ENCODE data around the gene TOMM34.

TOMM34 gene

GRCh38 chr20:44961870-44962267, 1.7 kb upstream of the TOMM34 start:
- no peak for DNase-seq

GRCh38 chr20:44961011-44961869, 1.0 kb upstream of the TOMM34 start:
- no peak for DNase-seq

GRCh38 chr20:44959638-44960102, 527 bp downstream of the TOMM34 start:
- no peak for DNase-seq

- DNase-seq, result peak; percentile 15
Measured at GRCh38 chr20:44959082-44959637, 1.0 kb downstream of the TOMM34 start.

GRCh38 chr20:44958276-44958675, 1.9 kb downstream of the TOMM34 start:
- no peak for DNase-seq

- no peak for DNase-seq
Measured at GRCh38 chr20:44956410-44956809, 3.8 kb downstream of the TOMM34 start.

DNA sequence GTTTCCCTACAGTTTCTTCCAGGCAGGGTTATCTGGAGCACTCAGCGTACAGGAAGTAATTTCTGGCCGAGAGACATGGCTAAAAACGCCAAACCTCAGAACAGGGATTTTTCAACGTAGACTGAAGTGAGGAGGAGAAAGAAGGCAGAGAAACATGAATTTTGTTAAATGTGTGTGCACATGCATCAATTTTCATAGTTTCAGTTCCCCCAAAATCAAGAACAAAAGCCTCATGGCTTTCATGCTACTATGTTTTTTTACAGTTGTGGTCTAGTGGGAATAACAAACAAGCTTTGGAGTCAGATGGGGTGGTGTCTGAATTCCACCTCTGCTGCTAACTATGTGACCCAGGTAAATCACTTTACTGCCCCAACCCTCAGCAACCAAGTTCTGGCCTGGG, 4.9 kb downstream of the TOMM34 start:
- no peak for DNase-seq

DNA sequence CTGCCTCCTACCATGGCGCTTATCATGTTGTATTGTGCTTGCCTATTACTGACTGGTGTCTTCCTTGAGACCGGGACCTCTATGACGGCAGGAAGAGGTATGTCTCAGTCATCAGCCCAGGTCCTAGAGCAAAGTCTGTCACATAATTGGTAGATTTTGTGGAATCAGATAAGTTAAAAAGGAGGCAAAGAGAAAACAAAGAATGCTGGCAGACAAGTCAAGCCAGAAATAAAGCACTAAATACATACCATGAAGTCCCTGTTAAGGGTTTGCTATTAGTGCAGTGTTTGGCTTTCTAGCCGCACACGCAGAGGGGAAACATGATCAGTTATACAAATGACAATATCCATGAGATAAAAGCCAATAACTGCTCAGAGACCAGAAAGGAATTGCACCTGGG, 6.0 kb downstream of the TOMM34 start:
- no peak for DNase-seq

DNA sequence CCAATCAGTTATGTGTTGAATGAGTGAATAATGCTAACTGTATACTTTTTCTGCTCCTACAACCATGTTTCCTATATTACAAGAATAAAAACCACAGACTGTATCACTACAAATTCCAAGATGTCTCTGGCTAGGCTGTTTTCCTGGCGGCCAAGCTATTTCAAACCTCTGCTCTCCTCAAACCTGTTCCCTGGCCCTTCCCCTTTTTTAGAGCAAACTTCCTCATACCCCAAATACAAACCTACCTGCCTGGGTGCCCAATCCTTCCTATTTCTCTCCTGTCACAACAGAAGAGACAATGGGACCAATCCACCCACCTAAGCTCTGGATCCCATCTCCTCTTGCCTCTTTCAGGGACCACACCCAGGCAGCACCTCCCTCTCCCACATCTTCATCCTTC, 7.5 kb downstream of the TOMM34 start:
- no peak for DNase-seq

DNA sequence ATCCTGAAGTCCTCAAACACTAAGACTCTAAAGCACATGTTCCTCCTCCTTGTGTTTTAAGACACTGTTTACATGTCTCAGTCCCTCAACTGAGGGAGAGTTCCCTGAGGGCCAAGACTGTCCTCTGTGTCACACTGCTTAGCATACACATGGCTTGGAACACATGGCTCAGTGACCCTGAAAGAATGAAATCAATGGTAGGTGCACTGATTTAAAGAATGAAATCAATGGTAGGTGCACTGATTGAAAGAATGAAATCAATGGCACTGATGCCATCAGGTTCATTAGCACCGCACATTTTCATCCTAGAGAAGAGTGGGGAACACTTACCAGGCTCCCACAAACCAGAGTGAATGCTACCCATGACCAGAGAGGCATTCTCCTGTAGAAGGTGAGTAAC, 9.8 kb downstream of the TOMM34 start:
- DNase-seq, result no peak

DNA sequence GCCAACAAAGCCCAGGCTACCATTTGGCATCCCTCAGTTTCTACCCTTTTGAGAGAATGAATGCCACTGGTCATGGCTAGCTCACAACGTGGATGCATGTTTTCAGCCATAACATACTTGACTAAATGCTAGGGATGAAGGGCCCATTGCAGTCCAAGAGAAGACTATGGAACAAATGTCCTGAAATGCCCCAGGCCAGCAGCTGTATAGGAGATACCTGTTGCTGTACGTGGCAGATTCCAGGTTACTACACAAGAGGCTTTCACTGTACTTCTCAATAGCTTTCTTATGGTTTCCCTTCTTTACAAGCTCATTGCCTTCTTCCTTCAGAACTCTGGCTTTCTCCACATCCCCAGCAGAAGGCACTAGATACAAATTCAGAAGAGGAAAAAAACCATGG, 11.7 kb downstream of the TOMM34 start:
- DNase-seq, result no peak

DNA sequence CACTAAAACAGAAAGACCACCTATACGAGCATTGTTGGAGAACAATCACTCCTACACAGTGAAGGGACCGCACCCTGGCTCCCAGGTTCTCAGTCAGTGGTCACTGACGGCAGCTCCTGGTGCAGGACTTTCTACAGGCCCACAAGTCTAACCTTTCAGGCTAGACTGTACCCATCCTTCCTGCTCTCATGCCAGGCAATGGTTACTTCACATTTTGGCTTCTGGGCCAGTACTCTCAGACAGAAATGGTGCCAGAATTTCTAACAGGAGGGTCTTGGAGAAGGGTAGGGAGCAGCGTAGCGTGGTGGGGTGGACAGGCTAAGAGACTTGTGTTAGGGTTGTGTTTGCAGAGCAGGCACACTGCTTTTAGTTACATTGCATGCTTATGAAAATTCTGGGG, 12.1 kb downstream of the TOMM34 start:
- DNase-seq, result no peak

DNA sequence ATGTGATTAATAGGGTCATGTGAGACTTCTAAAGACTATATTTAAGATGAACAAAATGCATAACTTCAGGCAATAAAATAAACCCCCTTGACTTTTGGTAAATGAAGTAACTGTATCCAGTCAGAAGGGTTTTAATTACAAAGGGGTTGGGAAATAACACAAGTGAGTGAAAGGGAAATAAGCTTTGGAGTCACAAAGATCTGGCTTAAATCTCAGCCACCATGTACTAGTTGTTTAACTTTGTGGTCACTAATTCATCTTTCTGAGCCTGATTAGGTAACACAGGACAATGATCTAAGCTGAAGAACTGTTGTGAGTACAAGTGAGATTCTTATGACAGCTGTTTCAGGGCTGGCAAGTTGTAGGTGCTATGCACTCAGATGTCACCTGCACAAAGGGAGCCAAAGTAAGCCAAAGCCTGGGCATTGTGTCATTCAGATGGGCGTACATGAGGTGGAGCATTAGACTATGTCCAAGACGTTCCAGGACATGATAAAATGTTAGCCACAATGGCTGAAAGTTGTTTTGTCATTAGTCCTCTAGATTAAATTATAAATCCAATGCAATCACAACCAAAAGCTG, 13.8 kb downstream of the TOMM34 start:
- no peak for DNase-seq

DNA sequence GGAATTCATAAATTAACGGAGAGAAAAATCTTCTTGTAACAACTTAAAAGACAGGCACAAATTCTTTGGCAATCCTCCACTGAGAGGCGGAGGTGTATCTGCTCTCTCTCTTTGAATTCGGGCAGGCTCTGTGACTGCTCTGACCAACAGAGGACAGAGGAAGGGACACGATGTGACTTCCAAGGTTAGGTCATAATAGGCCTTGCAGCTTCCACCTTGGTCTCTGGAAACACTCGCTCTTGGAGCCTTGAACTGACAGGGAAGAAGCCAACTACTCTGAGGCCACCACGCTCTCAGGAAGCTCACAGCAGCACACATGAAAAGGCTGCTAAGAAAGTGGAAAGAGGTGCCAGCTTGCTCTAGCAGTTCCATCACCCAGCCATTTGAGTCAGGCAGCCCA, 14.9 kb downstream of the TOMM34 start:
- no peak for DNase-seq

- DNase-seq, result no peak
Measured at GRCh38 chr20:44943828-44944227, 16.4 kb downstream of the TOMM34 start.

DNA sequence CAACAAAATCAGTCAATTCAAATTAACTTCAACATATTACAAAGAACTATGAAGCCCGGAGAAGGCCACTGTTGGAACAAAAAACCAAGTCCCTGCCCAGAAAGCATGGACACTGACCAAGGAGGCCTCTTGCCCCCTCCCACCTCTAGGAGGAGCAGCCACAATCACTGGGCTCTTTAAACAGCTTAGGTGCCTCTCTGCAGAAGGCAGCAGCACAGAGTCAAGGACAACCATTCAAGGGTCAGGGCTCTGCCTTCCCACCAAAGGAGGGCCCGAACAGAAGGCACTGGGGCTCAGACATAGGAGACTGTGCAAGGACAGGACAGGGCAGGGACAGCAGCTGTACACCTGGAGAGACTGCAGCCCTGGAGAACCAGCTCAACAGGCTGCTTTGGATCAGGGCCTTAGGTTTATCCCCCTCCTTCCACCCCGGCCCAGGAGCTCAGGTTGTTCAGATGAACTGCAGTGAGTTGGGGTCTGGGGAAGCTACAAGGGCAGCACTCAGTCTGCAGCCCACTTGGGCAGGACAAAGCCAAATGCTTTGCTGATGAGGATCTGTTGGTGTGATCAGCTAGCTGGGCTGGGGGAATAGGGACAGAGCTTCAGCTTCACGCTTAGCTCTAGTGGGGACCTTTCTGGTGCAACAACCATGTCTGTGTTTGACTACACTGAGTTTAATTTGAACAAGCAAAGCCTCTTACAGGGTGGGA, 17.8 kb downstream of the TOMM34 start:
- no peak for DNase-seq

GRCh38 chr20:44941120-44941691, 19.0 kb downstream of the TOMM34 start:
- DNase-seq, result no peak

GRCh38 chr20:44938637-44939036, 21.6 kb downstream of the TOMM34 start:
- no peak for DNase-seq

- no peak for DNase-seq
Measured at GRCh38 chr20:44936510-44936909, 23.7 kb downstream of the TOMM34 start.

- DNase-seq, result no peak
Measured at GRCh38 chr20:44932916-44933315, 27.3 kb downstream of the TOMM34 start.

DNA sequence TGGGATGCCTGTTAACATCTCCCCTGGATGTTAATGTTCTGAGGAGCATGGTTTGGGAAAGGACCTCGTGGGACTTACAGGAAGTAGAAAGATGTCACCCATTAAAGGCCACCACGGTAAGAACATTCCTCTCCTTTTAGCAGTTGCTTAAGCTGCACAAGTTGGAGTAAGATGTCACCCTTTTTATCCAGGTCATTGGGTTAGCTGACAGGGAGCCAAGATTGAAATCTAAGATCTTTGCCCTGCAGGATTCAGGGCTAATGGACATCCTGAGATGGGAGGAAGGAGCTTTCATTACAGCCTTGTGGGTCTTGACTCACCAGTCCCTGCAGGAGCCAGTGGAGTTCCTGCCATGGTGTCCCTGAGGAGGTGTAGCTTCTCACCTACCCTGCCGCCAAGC, 28.3 kb downstream of the TOMM34 start:
- DNase-seq, result no peak

- no peak for DNase-seq
Measured at GRCh38 chr20:44930517-44931168, 29.6 kb downstream of the TOMM34 start.

GRCh38 chr20:44928595-44928994, 31.6 kb downstream of the TOMM34 start:
- no peak for DNase-seq

All from retina (tissue), 1 donor.